H1 (cell line): ENCODE measurements around the gene LDLRAD4. TPM values are rescaled to one million over a fixed set of nuclear protein-coding genes. Genes with fewer than 3 reads are reported as not detected.
A peak's percentile ranks its signal among the peaks of the same experiment; 100 is the strongest.

Experiments used
- CTCF ChIA-PET: fragments of 300-600 bp; sonication (Branson Sonifier 250); formaldehyde crosslinking; loops from one replicate; lab custom pipeline; 2021; ENCODE audit not compliant: partially characterized antibody; lab: Charles Lee
- POLR2A ChIA-PET: fragments of 300-600 bp; sonication (Branson Sonifier 250); formaldehyde crosslinking; loops from one replicate; lab custom pipeline; 2021; ENCODE audit warnings: inconsistent platforms; ENCODE audit not compliant: partially characterized antibody; lab: Charles Lee
- DNase-seq, 2 experiments: peaks; one replicate each; pipeline versions ENCODE4 v3.0.0 to v3.0.0-alpha.2; 2010 to 2022; ENCODE audit warnings: low spot score in 2 of 2, low read depth in 1 of 2, mixed read lengths in 1 of 2
- FAIRE-seq: peaks from 2 replicates; lab custom pipeline; 2011; peaks lifted over from hg19 to GRCh38; lab: Jason Lieb, UNC
- H2AFZ ChIP-seq: 2 replicates; pipeline ENCODE4 v1.8.1; 2012; ENCODE audit warnings: low read length, inconsistent platforms
- H2AK5ac ChIP-seq: 2 replicates; pipeline ENCODE4 v1.6.1; 2013; ENCODE audit warnings: low read depth, low read length
- H2BK120ac ChIP-seq: replicated peaks from 2 replicates; pipeline ENCODE3; 2013; ENCODE audit warnings: low read depth, low read length, inconsistent platforms
- H2BK12ac ChIP-seq: 2 replicates; pipeline ENCODE4 v1.6.1; 2013; ENCODE audit warnings: low read depth, low read length
- H2BK15ac ChIP-seq: 2 replicates; pipeline ENCODE4 v1.6.1; 2013; ENCODE audit warnings: low read length
- H2BK20ac ChIP-seq: 2 replicates; pipeline ENCODE4 v1.6.1; 2013; ENCODE audit warnings: low read length
- H2BK5ac ChIP-seq: 2 replicates; pipeline ENCODE4 v1.6.1; 2013; ENCODE audit warnings: low read depth, low read length
- H3K14ac ChIP-seq: 2 replicates; pipeline ENCODE4 v1.6.1; 2013; ENCODE audit warnings: inconsistent platforms; ENCODE audit not compliant: insufficient read length
- H3K18ac ChIP-seq: 2 replicates; pipeline ENCODE4 v1.6.1; 2013; ENCODE audit warnings: low read length; ENCODE audit errors: extremely low read depth
- H3K23ac ChIP-seq: 2 replicates; pipeline ENCODE4 v1.6.1; 2013; ENCODE audit warnings: inconsistent platforms; ENCODE audit not compliant: insufficient read length
- H3K23me2 ChIP-seq: 2 replicates; pipeline ENCODE4 v1.6.1; 2013; ENCODE audit warnings: low read depth, low read length
- H3K27ac ChIP-seq: 2 replicates; pipeline ENCODE4 v1.6.1; 2011; ENCODE audit warnings: low read depth, low read length, inconsistent platforms
- H3K27me3 ChIP-seq, 4 experiments: replicated peaks in 1 of 4; 1 replicate in 1 of 4; 2 replicates in 3 of 4; pipeline versions ENCODE4 v1.6.1 to v1.8.1; 2011 to 2013; ENCODE audit warnings: low read length in 3 of 4, mild to moderate bottlenecking in 3 of 4, inconsistent platforms in 2 of 4, mixed read lengths in 2 of 4, moderate library complexity in 1 of 4; ENCODE audit not compliant: control insufficient read depth in 3 of 4, insufficient read depth in 3 of 4; ENCODE audit errors: extremely low read depth in 1 of 4
- H3K36me3 ChIP-seq, 4 experiments: 2 replicates each; pipeline versions ENCODE4 v1.6.1 to v1.8.1; 2011 to 2013; ENCODE audit warnings: mild to moderate bottlenecking in 4 of 4, low read length in 3 of 4, moderate library complexity in 2 of 4, control low read depth in 1 of 4, inconsistent platforms in 1 of 4; ENCODE audit not compliant: insufficient read depth in 4 of 4, control insufficient read depth in 2 of 4
- H3K4ac ChIP-seq: replicated peaks from 2 replicates; pipeline ENCODE3; 2013; ENCODE audit warnings: low read length, low read depth, mixed read lengths, inconsistent platforms; ENCODE audit not compliant: insufficient read length
- H3K4me1 ChIP-seq, 4 experiments: replicated peaks in 1 of 4; 1 replicate in 1 of 4; 2 replicates in 3 of 4; pipeline versions ENCODE4 v1.6.1 to v1.8.1; 2011 to 2013; ENCODE audit warnings: low read length in 3 of 4, inconsistent platforms in 2 of 4, mixed read lengths in 1 of 4; ENCODE audit not compliant: insufficient read depth in 4 of 4, control insufficient read depth in 3 of 4
- H3K4me2 ChIP-seq, 2 experiments: 2 replicates each; pipeline versions ENCODE4 v1.6.1 to v1.8.1; 2011 to 2013; ENCODE audit warnings: low read depth in 2 of 2, low read length in 2 of 2, control low read depth in 1 of 2, inconsistent platforms in 1 of 2, mild to moderate bottlenecking in 1 of 2; ENCODE audit not compliant: insufficient read depth in 1 of 2
- H3K4me3 ChIP-seq, 4 experiments: fragments of 200-600, 300-600 bp in 1 of 4; sonication (generic), shearing (Covaris generic), sonication (Bioruptor Twin) in 1 of 4; 2 replicates each; pipeline versions ENCODE4 v1.5.1 to v1.8.1; 2011 to 2016; ENCODE audit warnings: low read length in 4 of 4, low read depth in 3 of 4, control low read depth in 2 of 4, inconsistent platforms in 2 of 4, mild to moderate bottlenecking in 2 of 4, mixed read lengths in 1 of 4, moderate library complexity in 1 of 4; ENCODE audit not compliant: insufficient read depth in 2 of 4; ENCODE audit errors: extremely low read depth in 1 of 4
- H3K56ac ChIP-seq: replicated peaks from 2 replicates; pipeline ENCODE3; 2013; ENCODE audit warnings: low read depth, mild to moderate bottlenecking, mixed read lengths, low read length, inconsistent platforms; ENCODE audit not compliant: insufficient read length
- H3K79me1 ChIP-seq: 2 replicates; pipeline ENCODE4 v1.6.1; 2013; ENCODE audit warnings: low read depth, low read length, control low read depth
- H3K79me2 ChIP-seq, 2 experiments: 2 replicates each; pipeline versions ENCODE4 v1.6.1 to v1.8.1; 2012 to 2013; ENCODE audit warnings: low read length in 2 of 2, mild to moderate bottlenecking in 2 of 2, inconsistent platforms in 1 of 2; ENCODE audit not compliant: insufficient read depth in 2 of 2, control insufficient read depth in 1 of 2
- H3K9ac ChIP-seq, 4 experiments: replicated peaks in 1 of 4; 1 replicate in 1 of 4; 2 replicates in 3 of 4; pipeline versions ENCODE4 v1.6.1 to v1.8.1; 2011 to 2013; ENCODE audit warnings: low read depth in 3 of 4, low read length in 3 of 4, control low read depth in 2 of 4, mild to moderate bottlenecking in 2 of 4, moderate library complexity in 2 of 4, inconsistent platforms in 1 of 4; ENCODE audit errors: extremely low read depth in 1 of 4
- H3K9me3 ChIP-seq, 2 experiments: 2 replicates each; pipeline versions ENCODE4 v1.6.1 to v1.8.1; 2012 to 2013; ENCODE audit warnings: mild to moderate bottlenecking in 2 of 2, moderate library complexity in 2 of 2, control low read depth in 1 of 2, inconsistent platforms in 1 of 2, low read depth in 1 of 2, low read length in 1 of 2, mixed read lengths in 1 of 2; ENCODE audit not compliant: insufficient read depth in 2 of 2
- H4K20me1 ChIP-seq, 2 experiments: replicated peaks in 1 of 2; 2 replicates each; pipeline versions ENCODE3 to v1.8.1; 2011 to 2013; ENCODE audit warnings: inconsistent platforms in 2 of 2, low read length in 2 of 2, mild to moderate bottlenecking in 1 of 2; ENCODE audit not compliant: insufficient read depth in 2 of 2, control insufficient read depth in 1 of 2
- H4K5ac ChIP-seq: 2 replicates; pipeline ENCODE4 v1.6.1; 2013; ENCODE audit warnings: low read length, low read depth, mixed read lengths, inconsistent platforms; ENCODE audit not compliant: insufficient read length
- H4K8ac ChIP-seq: 2 replicates; pipeline ENCODE4 v1.8.0; 2013; ENCODE audit warnings: mild to moderate bottlenecking, moderate library complexity, low read length, inconsistent platforms; ENCODE audit not compliant: insufficient read depth; ENCODE audit errors: extremely low read depth
- H4K91ac ChIP-seq: replicated peaks from 2 replicates; pipeline ENCODE3; 2013; ENCODE audit warnings: low read length, mixed read lengths, inconsistent platforms; ENCODE audit not compliant: insufficient read length
- CBX5 ChIP-seq: fragments of 300-800, 300-1000 bp; sonication (generic); IDR thresholded peaks from 2 replicates; pipeline ENCODE4 v1.7.1; 2016; ENCODE audit warnings: antibody characterized with exemption, low read length, low read depth
- CHD1 ChIP-seq: IDR thresholded peaks from 2 replicates; pipeline ENCODE4 v1.6.1; 2012; ENCODE audit warnings: low read depth, low read length, improper control_type of control experiment
- GTF2F1 ChIP-seq: IDR thresholded peaks from 2 replicates; pipeline ENCODE4 v1.6.1; 2012; ENCODE audit warnings: low read depth, low read length, improper control_type of control experiment, borderline replicate concordance
- HDAC6 ChIP-seq: IDR thresholded peaks from one replicate; pipeline ENCODE4 v1.7.1; 2012; ENCODE audit warnings: low read depth, mild to moderate bottlenecking, inconsistent platforms, low read length, moderate library complexity
- JUN ChIP-seq: IDR thresholded peaks from 2 replicates; pipeline ENCODE4 v1.6.1; 2011; ENCODE audit warnings: low read depth, mild to moderate bottlenecking, improper control_type of control experiment, low read length
- MAX ChIP-seq: IDR thresholded peaks from 2 replicates; pipeline ENCODE4 v1.6.1; 2012; ENCODE audit warnings: inconsistent platforms
- POLR2A ChIP-seq, 2 experiments: IDR thresholded peaks; 1 replicate in 1 of 2; 2 replicates in 1 of 2; pipeline ENCODE4 v1.6.1; 2011; ENCODE audit warnings: low read depth in 2 of 2, low read length in 2 of 2, mild to moderate bottlenecking in 2 of 2; ENCODE audit errors: control extremely low read depth in 1 of 2
- POLR2AphosphoS5 ChIP-seq: IDR thresholded peaks from 2 replicates; pipeline ENCODE4 v1.6.1; 2011; ENCODE audit warnings: low read depth, low read length
- RAD21 ChIP-seq, 2 experiments: IDR thresholded peaks in 1 of 2; conservative IDR thresholded peaks in 1 of 2; 2 replicates each; pipeline ENCODE4 v1.6.1; 2011; ENCODE audit warnings: low read depth in 2 of 2, low read length in 2 of 2, improper control_type of control experiment in 1 of 2, inconsistent platforms in 1 of 2, mild to moderate bottlenecking in 1 of 2, moderate library complexity in 1 of 2
- SAP30 ChIP-seq: fragments of 300-600 bp; sonication (generic); IDR thresholded peaks from 2 replicates; pipeline ENCODE4 v1.7.1; 2012; ENCODE audit warnings: low read length, moderate library complexity, mild to moderate bottlenecking, inconsistent platforms; ENCODE audit not compliant: insufficient read depth, insufficient replicate concordance
- SIRT6 ChIP-seq: IDR thresholded peaks from one replicate; pipeline ENCODE4 v1.7.1; 2012; ENCODE audit warnings: low read length, inconsistent platforms
- SIX5 ChIP-seq: IDR thresholded peaks from 2 replicates; pipeline ENCODE4 v1.6.1; 2011; ENCODE audit warnings: mild to moderate bottlenecking, low read depth, low read length
- SP2 ChIP-seq: IDR thresholded peaks from 2 replicates; pipeline ENCODE4 v1.6.1; 2012; ENCODE audit warnings: mild to moderate bottlenecking, low read length, inconsistent platforms
- TAF7 ChIP-seq: optimal IDR thresholded peaks from 2 replicates; pipeline ENCODE3; 2011; ENCODE audit warnings: low read depth, mild to moderate bottlenecking, inconsistent platforms, low read length, moderate library complexity, borderline replicate concordance
- TBP ChIP-seq: IDR thresholded peaks from 2 replicates; pipeline ENCODE4 v1.6.1; 2011; ENCODE audit warnings: low read depth, low read length, improper control_type of control experiment
- TCF12 ChIP-seq: IDR thresholded peaks from 2 replicates; pipeline ENCODE4 v1.6.1; 2011; ENCODE audit warnings: low read depth, mild to moderate bottlenecking, low read length
- WGBS, 2 experiments: shearing (Covaris generic) in 1 of 2; methylation state at CpG; one replicate each; pipeline versions ENCODE4 v1.1.6 to v1.1.7; 2013 to 2015; ENCODE audit warnings: low lambda C conversion rate in 2 of 2, mixed read lengths in 2 of 2, inconsistent platforms in 1 of 2, low coverage in 1 of 2, missing lambda C conversion rate in 1 of 2; ENCODE audit not compliant: insufficient replicate concordance in 2 of 2, insufficient coverage in 1 of 2, insufficient read length in 1 of 2; ENCODE audit errors: extremely low coverage in 1 of 2, missing lambda C conversion rate in 1 of 2; 5-methylcytosine and 5-hydroxymethylcytosine counted together
- polyA plus RNA-seq, 7 experiments: library from polyadenylated mRNA; depleted of rRNA in 3 of 7; stranded (reverse) in 5 of 7; unstranded in 2 of 7; fragments of >200 nt in 5 of 7; fragments of 200-250 nt in 2 of 7; gene quantifications; 1 replicate in 5 of 7; 2 replicates in 1 of 7; 4 replicates in 1 of 7; pipeline versions ENCODE4 v1.2.1 to v1.2.3, GENCODE V29; 2011 to 2013; ENCODE audit warnings: missing spikeins in 2 of 7, mixed read lengths in 2 of 7
- total RNA-seq: library from RNA; stranded (reverse); fragmentation: NEBNext Ultra II Directional; extraction: Animal tissue kit (Norgen Biotek cat#: 25700); gene quantifications from 2 replicates; pipeline ENCODE4 v1.2.1, GENCODE V29; 2021

LDLRAD4 gene
- total and polyA plus RNA-seq, 2 of the 8 experiments (the other 6 are each of a cell fraction or from before 2014, with no cell fraction given) = 0.77 to 1.4 TPM

- Histone ChIP-seq H2BK15ac (no peak overlapping the region), H3K9ac (no peak overlapping the region), H3K4me1 (no peaks in the 10 kb centered on the region), H3K4ac (no peak overlapping the region), H3K9me3 (no peaks in the 10 kb centered on the region), H2BK12ac (no peak overlapping the region), H3K18ac (no peak overlapping the region), H3K4me2 (no peak overlapping the region), H3K27me3 (no peaks in the 10 kb centered on the region), H4K91ac (no peak overlapping the region), H3K79me2 (no peaks in the 10 kb centered on the region), H3K36me3 (no peaks in the 10 kb centered on the region), H3K79me1 (no peaks in the 10 kb centered on the region), H2BK120ac (no peak overlapping the region), H3K23ac (no peak overlapping the region), H2AFZ (no peak overlapping the region), H3K23me2 (no peaks in the 10 kb centered on the region), H3K14ac (no peak overlapping the region), H3K4me3 (no peak overlapping the region), H4K5ac (no peak overlapping the region), H3K27ac (no peak overlapping the region), H2BK5ac (no peak overlapping the region), H2BK20ac (no peak overlapping the region), H4K8ac (no peak overlapping the region), H4K20me1 (no peaks in the 10 kb centered on the region), H2AK5ac (no peak overlapping the region), H3K56ac (no peak overlapping the region)
- peak in 1 of 2 experiments; percentile 37 for DNase-seq
- POLR2A ChIA-PET = no interaction called here
- 89% methylated on average over 7 of the region's 8 CpGs; no CpG with 5 or more reads in 1 of the 2 experiments for WGBS, 2 experiments
- no peak for FAIRE-seq
- CTCF ChIA-PET = interaction anchor here (1.1 to 1.8 kb wide), 4 partner anchors 30 to 177 kb away, joined by 3 to 4 read pairs (median 3); no protein-coding TSS in a partner anchor
- TF ChIP-seq TBP = no peak
- TF ChIP-seq JUN = no peak
- no peak for TF ChIP-seq GTF2F1
- no peak for TF ChIP-seq CBX5
- TF ChIP-seq SP2 = no peak
- TF ChIP-seq MAX = no peak
- TF ChIP-seq TCF12 = no peak
- TF ChIP-seq POLR2A (IDR thresholded peaks at IDR 0.05; ENCODE audit: control extremely low read depth in 1 of 2, low read depth in 2 of 2, low read length in 2 of 2) = no peak
- TF ChIP-seq RAD21 (IDR thresholded peaks at IDR 0.05 in 1 of 2, conservative IDR thresholded peaks at IDR 0.05 in 1 of 2; ENCODE audit: low read depth in 2 of 2, low read length in 2 of 2) = no peak
- no peak for TF ChIP-seq SAP30
- TF ChIP-seq SIX5 = no peak
- TF ChIP-seq POLR2AphosphoS5 = no peak
- no peak for TF ChIP-seq TAF7
- TF ChIP-seq CHD1 = no peak
- TF ChIP-seq SIRT6 = no peak
- TF ChIP-seq HDAC6 = no peak
These were observed 174.3 kb downstream of the LDLRAD4 start for GRCh38 chr18:13392899-13393298.
